Fibroblast of mammary gland (primary cell): ENCODE data around the gene CTDP1.

ENCODE experiments used
- DNase-seq: peaks from one replicate; pipeline ENCODE4 v3.0.0-alpha.2; 2010; ENCODE audit warnings: low read depth
- H3K4me3 ChIP-seq: 2 replicates; pipeline ENCODE4 v1.5.1; 2011; ENCODE audit warnings: low read depth, mild to moderate bottlenecking, low read length, moderate library complexity; ENCODE audit not compliant: control insufficient read depth
- TF ChIP-seq, protein P1 (sequence below): conservative IDR thresholded peaks from 2 replicates; pipeline ENCODE4 v1.5.1; 2011; ENCODE audit warnings: low read depth, low read length, inconsistent platforms; ENCODE audit not compliant: control insufficient read depth, insufficient read depth

Gene CTDP1

DNA sequence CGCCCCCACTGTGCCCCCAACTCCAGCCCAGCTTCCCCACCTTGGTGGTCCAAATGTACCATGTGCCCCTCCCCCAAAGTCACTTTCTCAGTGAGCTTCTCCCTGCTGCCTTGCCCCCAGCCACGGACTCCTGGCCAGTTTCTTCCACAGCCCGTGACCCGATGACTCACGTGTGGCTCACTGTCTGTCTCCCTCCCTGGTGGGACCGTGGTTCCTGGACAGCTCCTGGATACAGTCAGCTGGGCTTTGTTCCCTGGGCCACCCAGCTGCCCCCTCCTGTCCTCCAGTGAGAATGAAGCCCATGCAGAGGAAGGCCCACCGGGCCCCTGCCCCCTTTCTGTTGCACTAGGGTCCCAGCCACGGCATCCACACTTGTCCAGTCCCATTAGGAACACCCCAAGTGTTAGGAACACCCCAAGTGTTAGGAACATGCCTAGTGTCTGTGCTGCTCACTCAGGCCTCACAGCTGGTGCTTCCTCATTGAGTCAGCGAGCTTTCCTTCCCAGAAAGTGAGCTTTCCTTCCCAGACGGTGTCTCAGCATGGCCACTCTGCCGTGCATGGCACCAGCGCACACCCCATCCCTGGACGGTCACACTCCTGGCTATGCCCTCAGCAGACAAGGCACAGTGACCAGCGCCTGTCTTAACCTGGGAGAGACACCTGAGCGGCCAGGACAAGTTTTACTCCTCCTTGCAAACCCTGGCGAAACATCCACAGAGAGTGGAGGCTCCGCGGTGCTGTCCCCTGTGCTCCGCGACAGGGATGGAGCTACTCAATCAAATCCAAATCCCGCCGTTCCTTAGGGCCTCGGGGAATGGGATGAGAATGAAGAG lies 44.8 kb upstream of the CTDP1 start:
- H3K4me3 ChIP-seq: no peak overlapping the region
- TF ChIP-seq, protein P1, sequence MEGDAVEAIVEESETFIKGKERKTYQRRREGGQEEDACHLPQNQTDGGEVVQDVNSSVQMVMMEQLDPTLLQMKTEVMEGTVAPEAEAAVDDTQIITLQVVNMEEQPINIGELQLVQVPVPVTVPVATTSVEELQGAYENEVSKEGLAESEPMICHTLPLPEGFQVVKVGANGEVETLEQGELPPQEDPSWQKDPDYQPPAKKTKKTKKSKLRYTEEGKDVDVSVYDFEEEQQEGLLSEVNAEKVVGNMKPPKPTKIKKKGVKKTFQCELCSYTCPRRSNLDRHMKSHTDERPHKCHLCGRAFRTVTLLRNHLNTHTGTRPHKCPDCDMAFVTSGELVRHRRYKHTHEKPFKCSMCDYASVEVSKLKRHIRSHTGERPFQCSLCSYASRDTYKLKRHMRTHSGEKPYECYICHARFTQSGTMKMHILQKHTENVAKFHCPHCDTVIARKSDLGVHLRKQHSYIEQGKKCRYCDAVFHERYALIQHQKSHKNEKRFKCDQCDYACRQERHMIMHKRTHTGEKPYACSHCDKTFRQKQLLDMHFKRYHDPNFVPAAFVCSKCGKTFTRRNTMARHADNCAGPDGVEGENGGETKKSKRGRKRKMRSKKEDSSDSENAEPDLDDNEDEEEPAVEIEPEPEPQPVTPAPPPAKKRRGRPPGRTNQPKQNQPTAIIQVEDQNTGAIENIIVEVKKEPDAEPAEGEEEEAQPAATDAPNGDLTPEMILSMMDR: no peak
- DNase-seq: no peak

DNA sequence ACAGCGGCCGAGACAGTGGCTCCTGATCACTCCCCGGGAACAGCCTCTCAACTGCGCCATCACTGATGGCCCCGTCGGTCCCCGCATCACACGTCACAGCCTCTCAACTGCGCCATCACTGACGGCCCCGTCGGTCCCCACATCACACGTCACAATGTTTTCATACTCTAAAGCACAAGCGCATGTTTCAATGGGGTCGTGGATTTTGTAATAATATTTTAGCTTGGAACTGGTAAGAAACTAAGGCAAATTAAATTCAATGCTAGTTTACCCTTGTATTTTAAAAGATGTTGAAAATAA lies 44.2 kb upstream of the CTDP1 start:
- TF ChIP-seq, protein P1: no peak
- no peak overlapping the region for H3K4me3 ChIP-seq
- no peak for DNase-seq

DNA sequence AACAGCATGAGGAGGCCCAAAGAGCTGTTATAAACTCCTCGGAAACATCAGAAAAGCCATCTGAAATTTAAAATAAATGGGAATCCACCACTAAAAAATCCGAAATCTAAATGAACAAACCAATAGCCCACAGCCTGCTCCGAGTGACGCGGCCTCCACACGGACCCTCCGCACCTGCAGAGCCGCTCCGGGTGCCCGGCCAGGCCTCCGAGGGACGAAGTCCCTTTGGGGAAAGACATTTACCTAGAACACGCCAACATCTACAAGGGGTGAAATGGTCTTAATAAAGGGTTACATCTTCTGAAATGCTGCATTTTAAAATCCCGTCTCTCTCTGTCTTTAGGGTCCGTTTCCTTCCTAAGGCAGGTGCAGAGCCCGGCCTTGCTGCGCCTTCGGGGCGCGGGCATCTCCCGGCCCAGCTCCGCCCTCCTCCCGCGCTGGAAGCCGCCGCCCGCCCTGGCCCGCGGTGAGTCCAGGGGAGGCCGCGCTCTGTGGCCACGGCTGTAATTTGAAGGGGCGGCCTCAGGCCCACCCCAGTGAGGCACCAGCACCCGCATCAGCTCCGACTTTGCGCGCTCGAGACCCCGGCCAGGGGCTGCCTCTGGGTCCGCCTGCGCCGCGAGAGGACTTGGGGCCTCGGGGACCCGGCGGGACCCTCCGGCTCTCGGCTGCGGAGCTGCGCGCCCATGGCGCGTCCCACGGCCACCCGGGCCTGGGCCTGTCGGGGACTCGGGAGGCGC lies 42.3 kb upstream of the CTDP1 start:
- no peak overlapping the region for H3K4me3 ChIP-seq
- DNase-seq: no peak
- TF ChIP-seq, protein P1: no peak

DNA sequence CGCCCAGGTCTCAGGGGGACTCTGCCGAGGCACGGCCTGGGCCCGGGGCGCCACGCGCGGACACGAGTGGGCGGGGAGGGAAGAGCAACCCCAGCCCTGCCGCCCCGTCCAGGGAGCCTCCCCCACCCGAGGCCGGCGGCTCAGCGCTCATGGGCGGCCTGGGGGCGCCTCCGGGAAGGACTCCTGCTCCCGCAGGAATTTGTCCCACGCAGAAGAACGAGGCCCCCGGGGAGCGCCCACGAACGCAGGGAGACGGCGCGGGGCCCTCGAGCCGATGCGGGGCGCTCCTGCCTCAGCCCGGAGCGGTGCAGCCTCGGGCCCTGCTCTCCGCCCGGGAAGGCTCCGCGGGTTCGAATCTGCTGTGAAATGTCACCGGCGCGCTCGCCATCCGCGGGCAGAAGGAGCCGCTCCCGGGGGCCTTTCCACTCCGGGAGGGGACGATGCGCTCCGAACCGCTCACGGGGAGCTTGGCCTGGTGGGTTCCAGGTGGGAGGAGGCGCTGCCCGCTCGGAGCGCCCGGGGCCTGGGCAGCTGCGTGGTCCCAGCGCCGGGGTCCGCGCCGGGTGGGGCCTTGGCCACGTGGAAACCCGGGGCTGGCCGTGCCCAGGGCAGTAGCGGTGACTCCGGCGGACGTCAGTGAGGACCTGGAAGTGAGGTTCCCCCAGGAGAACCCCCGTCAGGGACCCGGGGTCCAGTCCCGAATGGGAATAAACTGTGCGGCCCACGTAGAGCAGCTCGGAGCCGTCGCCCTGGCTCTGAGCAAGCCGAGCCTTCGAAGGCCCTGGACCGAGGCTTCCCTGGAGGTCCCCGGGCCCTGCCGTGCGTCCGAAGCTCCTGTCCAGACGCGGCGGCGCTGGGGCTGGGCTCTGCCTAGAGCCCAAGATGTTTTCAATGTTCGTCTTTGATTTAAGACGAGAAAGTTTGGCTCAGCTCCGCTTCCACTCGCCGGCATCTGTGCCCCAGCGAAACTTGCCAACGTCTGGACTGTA lies 41.4 kb upstream of the CTDP1 start:
- DNase-seq: no peak
- TF ChIP-seq, protein P1: no peak
- no peak overlapping the region for H3K4me3 ChIP-seq

DNA sequence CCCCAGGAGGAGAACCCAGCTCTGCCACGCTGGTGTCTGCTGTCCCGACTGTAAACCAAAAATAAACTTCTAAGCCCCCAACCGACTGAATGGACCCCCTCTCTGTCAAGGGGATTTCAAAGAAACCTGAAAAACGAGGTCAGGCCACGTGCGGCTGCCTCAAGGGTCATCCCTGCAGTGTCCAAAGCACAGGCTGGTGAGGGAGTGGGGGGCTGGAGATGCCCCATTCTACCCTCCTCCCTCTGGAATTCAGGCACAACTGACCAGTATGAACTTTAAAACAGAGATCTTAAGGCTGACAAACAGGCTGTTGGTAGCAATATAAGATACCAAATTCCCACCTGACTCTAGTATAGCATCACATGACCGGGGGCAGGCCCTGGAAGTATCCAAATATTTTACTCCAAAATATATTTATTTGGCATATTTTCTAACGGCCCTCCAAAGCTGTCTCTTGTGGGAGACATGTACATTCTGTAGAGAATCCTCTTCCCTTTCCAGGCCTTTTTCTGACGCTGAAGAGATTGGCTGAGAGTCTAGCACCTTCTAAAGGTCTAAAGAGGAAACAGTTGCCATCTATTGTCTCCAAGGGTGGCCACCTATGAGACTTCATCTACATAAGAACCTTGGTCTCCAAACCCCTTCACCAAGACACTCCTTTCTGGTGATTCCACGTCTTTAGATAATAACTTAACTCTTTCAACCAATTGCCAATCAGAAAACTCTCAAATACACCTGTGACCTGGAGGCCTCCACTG lies 40.4 kb upstream of the CTDP1 start:
- H3K4me3 ChIP-seq: no peak overlapping the region
- TF ChIP-seq, protein P1: no peak
- no peak for DNase-seq
